Spinal cord (tissue), 4 donors: ENCODE results near the gene IL1F10. TPM values are rescaled to one million over a fixed set of nuclear protein-coding genes. Genes with fewer than 3 reads are reported as not detected.

Experiments used
- polyA plus RNA-seq, 2 donors: library from polyadenylated mRNA; unstranded; fragments of 120-200 nt; gene quantifications; one replicate each; pipeline ENCODE4 v1.2.1, GENCODE V29; 2013; ENCODE audit not compliant: insufficient read length in 2 of 2
- small RNA-seq: library from RNA; depleted of rRNA; stranded (forward); fragments of <200 nt; gene quantifications from one replicate; pipeline ENCODE3, GENCODE V24; 2014; ENCODE audit warnings: low replicate concordance
- total RNA-seq, 2 donors: library from RNA; depleted of rRNA in 1 of 2; stranded (reverse); fragments of 120-200 nt in 1 of 2; fragments of >200 nt in 1 of 2; gene quantifications; one replicate each; pipeline versions ENCODE4 v1.2.3 to v1.2.4, GENCODE V29; 2013 to 2014

IL1F10 gene
- total and polyA plus RNA-seq, 4 donors, result not detected

Small RNAs within 50 kb of the gene (small RNA-seq; reads per million reads assigned to genes)
- 0.65 reads per million, percentile 66 among the genes with 10 or more reads in this experiment for gene RNU6-1180P

Other genes with a start within 250 kb of the IL1F10 start
- gene IL1B, start 231.2 kb upstream of the IL1F10 start, total RNA-seq, result 1 to 10 TPM; 1.5 to 1.7 TPM
- 1 to 10 TPM; 1.7 to 3.3 TPM for gene IL1B, start 231.2 kb upstream of the IL1F10 start, polyA plus RNA-seq
- under 1 TPM in 1 of 2 donors, not detected in 1; 0.28 TPM for gene IL37, start 156.8 kb upstream of the IL1F10 start, total RNA-seq
- not detected for gene IL37, start 156.8 kb upstream of the IL1F10 start, polyA plus RNA-seq
- gene IL36G, start 90.0 kb upstream of the IL1F10 start, total RNA-seq, result under 1 TPM in 1 of 2 donors, not detected in 1; 0.28 TPM
- under 1 TPM; 0.18 to 0.29 TPM for gene IL36G, start 90.0 kb upstream of the IL1F10 start, polyA plus RNA-seq
- gene IL36A, start 62.5 kb upstream of the IL1F10 start, total RNA-seq, result not detected
- gene IL36A, start 62.5 kb upstream of the IL1F10 start, polyA plus RNA-seq, result not detected
- gene IL36B, start 15.1 kb upstream of the IL1F10 start, total RNA-seq, result not detected
- not detected for gene IL36B, start 15.1 kb upstream of the IL1F10 start, polyA plus RNA-seq
- gene IL36RN, start 8.8 kb upstream of the IL1F10 start, total RNA-seq, result under 1 TPM in 1 of 2 donors, not detected in 1; 0.11 TPM
- gene IL36RN, start 8.8 kb upstream of the IL1F10 start, polyA plus RNA-seq, result not detected
- gene IL1RN, start 59.6 kb downstream of the IL1F10 start, total RNA-seq, result 1 to 10 TPM in 1 of 2 donors, under 1 TPM in 1; 0.44 to 1.8 TPM
- gene IL1RN, start 59.6 kb downstream of the IL1F10 start, polyA plus RNA-seq, result under 1 TPM; 0.24 to 0.30 TPM
- gene PSD4, start 106.0 kb downstream of the IL1F10 start, total RNA-seq, result 1 to 10 TPM; 6.4 to 7.1 TPM
- gene PSD4, start 106.0 kb downstream of the IL1F10 start, polyA plus RNA-seq, result 1 to 10 TPM; 4.2 to 5.3 TPM
- gene PAX8, start 211.0 kb downstream of the IL1F10 start, total RNA-seq, result 1 to 10 TPM; 3.7 to 7.0 TPM
- gene PAX8, start 211.0 kb downstream of the IL1F10 start, polyA plus RNA-seq, result 10 to 100 TPM; 25.1 to 42.7 TPM